K562 (cell line): Measurements from ENCODE around the gene IRS2. TPM values are rescaled to one million over a fixed set of nuclear protein-coding genes. Genes with fewer than 3 reads are reported as not detected.

ENCODE experiments used
- CC2D1A ChIP-seq: fragments of 450-650 bp; IDR thresholded peaks from 2 replicates; pipeline ENCODE4 v1.6.1; 2017; ENCODE audit warnings: mild to moderate bottlenecking
- CCNT2 ChIP-seq: IDR thresholded peaks from 2 replicates; pipeline ENCODE4 v1.6.1; 2011; ENCODE audit warnings: borderline replicate concordance, low read depth, mild to moderate bottlenecking, moderate library complexity, mixed read lengths, low read length; ENCODE audit not compliant: insufficient read length; ENCODE audit errors: extremely low read depth
- CHD1 ChIP-seq: fragments of 200-600 bp; sonication (generic); IDR thresholded peaks from one replicate; pipeline ENCODE4 v1.6.1; 2012; ENCODE audit warnings: mild to moderate bottlenecking, moderate library complexity, low read length, inconsistent platforms
- CREB1 ChIP-seq, 2 experiments: sonication (generic) in 1 of 2; formaldehyde crosslinking in 1 of 2; IDR thresholded peaks; 2 replicates each; pipeline versions ENCODE4 v1.6.1 to v1.8.0; 2012 to 2022; ENCODE audit warnings: inconsistent platforms in 1 of 2, mild to moderate bottlenecking in 1 of 2, missing genetic modification reagents in 1 of 2, moderate library complexity in 1 of 2
- EP300 ChIP-seq: IDR thresholded peaks from 2 replicates; pipeline ENCODE4 v1.6.1; 2012; ENCODE audit warnings: low read length, improper control_type of control experiment
- ETV6 ChIP-seq, 3 experiments: fragments of 150-350 bp in 1 of 3; sonication (generic) in 1 of 3; formaldehyde crosslinking in 1 of 3; IDR thresholded peaks; 2 replicates each; pipeline versions ENCODE4 v1.6.1 to v1.8.0; 2014 to 2022; ENCODE audit warnings: borderline replicate concordance in 2 of 3, low read depth in 2 of 3, antibody characterized with exemption in 1 of 3, low read length in 1 of 3, mild to moderate bottlenecking in 1 of 3, missing genetic modification reagents in 1 of 3
- FOXM1 ChIP-seq, 2 experiments: fragments of 450-650 bp in 1 of 2; sonication (generic) in 1 of 2; formaldehyde crosslinking in 1 of 2; IDR thresholded peaks; 2 replicates each; pipeline versions ENCODE4 v1.6.1 to v1.9.0; 2017 to 2022; ENCODE audit warnings: low read depth in 2 of 2, mild to moderate bottlenecking in 2 of 2, missing genetic modification reagents in 1 of 2, moderate library complexity in 1 of 2
- GABPA ChIP-seq: fragments of 200-800 bp; sonication (Bioruptor generic); conservative IDR thresholded peaks from 2 replicates; pipeline ENCODE4 v1.6.1; 2016; ENCODE audit warnings: low read depth, missing genetic modification characterization, missing compliant biosample characterization
- HNRNPH1 ChIP-seq: fragments of 200-400 bp; formaldehyde crosslinking; optimal IDR thresholded peaks from 2 replicates; pipeline ENCODE3; 2017; ENCODE audit warnings: low read depth, mild to moderate bottlenecking, low read length, moderate library complexity
- KLF1 ChIP-seq: fragments of 450-650 bp; IDR thresholded peaks from 2 replicates; pipeline ENCODE4 v1.6.1; 2016; ENCODE audit warnings: missing genetic modification characterization, missing compliant biosample characterization
- MBD2 ChIP-seq: sonication (generic); IDR thresholded peaks from 2 replicates; pipeline ENCODE4 v1.6.1; 2016; ENCODE audit warnings: low read depth, borderline replicate concordance
- MED1 ChIP-seq: sonication (generic); formaldehyde crosslinking; IDR thresholded peaks from 2 replicates; pipeline ENCODE4 v1.8.1; 2023; ENCODE audit warnings: missing genetic modification reagents, borderline replicate concordance
- MYBL2 ChIP-seq, 2 experiments: fragments of 450-650 bp in 1 of 2; sonication (generic) in 1 of 2; formaldehyde crosslinking in 1 of 2; IDR thresholded peaks; 2 replicates each; pipeline versions ENCODE4 v1.6.1 to v1.8.1; 2017 to 2022; ENCODE audit warnings: borderline replicate concordance in 1 of 2, inconsistent platforms in 1 of 2, low read depth in 1 of 2, mild to moderate bottlenecking in 1 of 2, missing genetic modification reagents in 1 of 2, moderate library complexity in 1 of 2
- MYNN ChIP-seq, 2 experiments: sonication (generic); formaldehyde crosslinking in 1 of 2; IDR thresholded peaks; 2 replicates each; pipeline versions ENCODE4 v1.5.0 to v1.6.1; 2016 to 2020; ENCODE audit warnings: antibody characterized with exemption in 1 of 2, missing genetic modification reagents in 1 of 2
- NFYB ChIP-seq: IDR thresholded peaks from 2 replicates; pipeline ENCODE4 v1.6.1; 2011; ENCODE audit warnings: mild to moderate bottlenecking, moderate library complexity; ENCODE audit not compliant: insufficient read length; ENCODE audit errors: extremely low read depth
- PHF21A ChIP-seq: fragments of 450-650 bp; IDR thresholded peaks from 2 replicates; pipeline ENCODE4 v1.6.1; 2017; ENCODE audit warnings: low read depth, borderline replicate concordance
- RBM15 ChIP-seq: fragments of 200-400 bp; formaldehyde crosslinking; IDR thresholded peaks from 2 replicates; pipeline ENCODE4 v1.6.1; 2018; ENCODE audit warnings: mild to moderate bottlenecking, low read length, moderate library complexity; ENCODE audit not compliant: insufficient read depth
- SP1 ChIP-seq: sonication (generic); formaldehyde crosslinking; IDR thresholded peaks from 2 replicates; pipeline ENCODE4 v1.8.1; 2022; ENCODE audit warnings: mild to moderate bottlenecking, missing genetic modification reagents
- TEAD2 ChIP-seq: fragments of 450-650 bp; IDR thresholded peaks from 2 replicates; pipeline ENCODE4 v1.6.1; 2016; ENCODE audit warnings: missing genetic modification characterization, control low read depth, missing compliant biosample characterization
- ZNF253 ChIP-seq: fragments of 250-450 bp; sonication (Bioruptor Pico); conservative IDR thresholded peaks from 2 replicates; pipeline ENCODE4 v1.6.1; 2021; ENCODE audit warnings: mild to moderate bottlenecking
- ZNF324 ChIP-seq: fragments of 250-450 bp; sonication (Bioruptor Pico); IDR thresholded peaks from 2 replicates; pipeline ENCODE4 v1.4.0; 2020; ENCODE audit warnings: mild to moderate bottlenecking
- polyA plus RNA-seq, 8 experiments: library from polyadenylated mRNA; depleted of rRNA in 4 of 8; stranded (reverse) in 5 of 8; unstranded in 3 of 8; fragments of >200 nt; fragmentation: Nextera tagmentation in 2 of 8; fragmentation: Illumina TruSeq in 1 of 8; extraction: Ambion mirVana in 2 of 8; extraction: Trizol in 1 of 8; gene quantifications; 2 replicates each; pipeline versions ENCODE4 v1.2.1 to v1.2.3, GENCODE V29; 2011 to 2014; ENCODE audit warnings: inconsistent platforms in 1 of 8, missing spikeins in 1 of 8
- total RNA-seq, 7 experiments: library from RNA; depleted of rRNA in 6 of 7; stranded (reverse); fragments of >200 nt in 6 of 7; fragmentation: Illumina TruSeq in 2 of 7; extraction: Trizol in 2 of 7; gene quantifications; 2 replicates each; pipeline versions ENCODE4 v1.2.1 to v1.2.3, GENCODE V29; 2011 to 2021; ENCODE audit warnings: low replicate concordance in 1 of 7
- TF ChIP-seq, protein P1 (sequence below): fragments of 250-450 bp; sonication (Bioruptor Pico); IDR thresholded peaks from 2 replicates; pipeline ENCODE4 v1.4.0; 2020; ENCODE audit warnings: mild to moderate bottlenecking, moderate library complexity
- TF ChIP-seq, protein P2 (sequence below), 2 experiments: fragments of 200-800 bp in 1 of 2; sonication (Bioruptor generic) in 1 of 2; sonication (generic) in 1 of 2; formaldehyde crosslinking in 1 of 2; IDR thresholded peaks in 1 of 2; conservative IDR thresholded peaks in 1 of 2; 2 replicates each; pipeline versions ENCODE4 v1.5.0 to v1.6.1; 2016 to 2020; ENCODE audit warnings: missing compliant biosample characterization in 1 of 2, missing genetic modification characterization in 1 of 2, missing genetic modification reagents in 1 of 2
- TF ChIP-seq, protein P3 (sequence below): fragments of 450-650 bp; conservative IDR thresholded peaks from 2 replicates; pipeline ENCODE4 v1.6.1; 2016; ENCODE audit warnings: missing genetic modification characterization, low read depth, mild to moderate bottlenecking, missing compliant biosample characterization, moderate library complexity

The IRS2 gene
- total and polyA plus RNA-seq, 9 of the 15 experiments (the other 6 are each of a cell fraction or from before 2014, with no cell fraction given): 0.36 to 4.6 (median 0.63) TPM

DNA sequence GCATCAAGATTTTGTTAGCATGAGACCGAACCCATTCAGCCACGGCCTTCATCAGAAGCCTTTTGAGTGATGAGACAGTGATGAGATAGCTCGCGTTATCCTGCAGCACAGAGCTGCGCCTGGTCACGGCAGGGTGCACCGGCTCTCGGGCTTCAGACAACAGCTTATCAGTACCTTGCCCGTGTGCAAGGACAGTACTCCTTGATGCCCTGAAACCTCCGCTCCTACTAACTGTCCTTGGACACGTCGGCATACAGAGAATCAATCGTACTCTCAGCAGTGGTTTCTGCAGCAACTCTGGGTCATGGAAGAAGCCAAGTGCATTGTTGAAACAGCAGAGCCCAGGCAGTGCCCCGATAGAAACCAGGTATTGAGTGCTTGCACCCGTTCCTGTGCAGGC, 40.7 kb downstream of the IRS2 start (continued):
- TF ChIP-seq, protein P1, sequence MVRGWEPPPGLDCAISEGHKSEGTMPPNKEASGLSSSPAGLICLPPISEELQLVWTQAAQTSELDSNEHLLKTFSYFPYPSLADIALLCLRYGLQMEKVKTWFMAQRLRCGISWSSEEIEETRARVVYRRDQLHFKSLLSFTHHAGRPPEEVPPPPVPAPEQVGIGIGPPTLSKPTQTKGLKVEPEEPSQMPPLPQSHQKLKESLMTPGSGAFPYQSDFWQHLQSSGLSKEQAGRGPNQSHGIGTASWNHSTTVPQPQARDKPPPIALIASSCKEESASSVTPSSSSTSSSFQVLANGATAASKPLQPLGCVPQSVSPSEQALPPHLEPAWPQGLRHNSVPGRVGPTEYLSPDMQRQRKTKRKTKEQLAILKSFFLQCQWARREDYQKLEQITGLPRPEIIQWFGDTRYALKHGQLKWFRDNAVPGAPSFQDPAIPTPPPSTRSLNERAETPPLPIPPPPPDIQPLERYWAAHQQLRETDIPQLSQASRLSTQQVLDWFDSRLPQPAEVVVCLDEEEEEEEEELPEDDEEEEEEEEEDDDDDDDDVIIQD (CRISPR knock-in tag): no peak
- no peak for TF ChIP-seq MED1 (CRISPR knock-in tag)
- TF ChIP-seq GABPA: no peak
- TF ChIP-seq MYNN (IDR thresholded peaks at IDR 0.05): 0 out of 2 replicates have a peak, but pooled peaks have one; percentile 46
- no peak for TF ChIP-seq MYNN (CRISPR knock-in tag; IDR thresholded peaks at IDR 0.05)
- no peak for TF ChIP-seq KLF1 (tag)
- no peak for TF ChIP-seq SP1 (CRISPR knock-in tag)
- peak; percentile 41; the same call in 1 of the 2 replicates for TF ChIP-seq EP300
- no peak for TF ChIP-seq MYBL2 (IDR thresholded peaks at IDR 0.05; ENCODE audit: low read depth)
- no peak for TF ChIP-seq MYBL2 (CRISPR knock-in tag; IDR thresholded peaks at IDR 0.05; ENCODE audit: borderline replicate concordance)
- TF ChIP-seq ZNF253: no peak
- no peak for TF ChIP-seq NFYB
- no peak for TF ChIP-seq MBD2
- no peak for TF ChIP-seq CREB1 (IDR thresholded peaks at IDR 0.05)
- TF ChIP-seq CREB1 (CRISPR knock-in tag; IDR thresholded peaks at IDR 0.05): no peak
- no peak for TF ChIP-seq CCNT2
- TF ChIP-seq TEAD2 (tag): no peak
- no peak for TF ChIP-seq CC2D1A
- no peak for TF ChIP-seq CHD1
- no peak for TF ChIP-seq FOXM1 (IDR thresholded peaks at IDR 0.05; ENCODE audit: low read depth)
- no peak for TF ChIP-seq FOXM1 (CRISPR knock-in tag; IDR thresholded peaks at IDR 0.05; ENCODE audit: low read depth)
- TF ChIP-seq ZNF324 (CRISPR knock-in tag): no peak
- TF ChIP-seq, protein P2, sequence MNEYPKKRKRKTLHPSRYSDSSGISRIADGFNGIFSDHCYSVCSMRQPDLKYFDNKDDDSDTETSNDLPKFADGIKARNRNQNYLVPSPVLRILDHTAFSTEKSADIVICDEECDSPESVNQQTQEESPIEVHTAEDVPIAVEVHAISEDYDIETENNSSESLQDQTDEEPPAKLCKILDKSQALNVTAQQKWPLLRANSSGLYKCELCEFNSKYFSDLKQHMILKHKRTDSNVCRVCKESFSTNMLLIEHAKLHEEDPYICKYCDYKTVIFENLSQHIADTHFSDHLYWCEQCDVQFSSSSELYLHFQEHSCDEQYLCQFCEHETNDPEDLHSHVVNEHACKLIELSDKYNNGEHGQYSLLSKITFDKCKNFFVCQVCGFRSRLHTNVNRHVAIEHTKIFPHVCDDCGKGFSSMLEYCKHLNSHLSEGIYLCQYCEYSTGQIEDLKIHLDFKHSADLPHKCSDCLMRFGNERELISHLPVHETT (CRISPR knock-in tag; conservative IDR thresholded peaks at IDR 0.05 in 1 of 2, IDR thresholded peaks at IDR 0.05 in 1 of 2): no peak
- TF ChIP-seq RBM15: no peak
- no peak for TF ChIP-seq PHF21A
- TF ChIP-seq, protein P3, sequence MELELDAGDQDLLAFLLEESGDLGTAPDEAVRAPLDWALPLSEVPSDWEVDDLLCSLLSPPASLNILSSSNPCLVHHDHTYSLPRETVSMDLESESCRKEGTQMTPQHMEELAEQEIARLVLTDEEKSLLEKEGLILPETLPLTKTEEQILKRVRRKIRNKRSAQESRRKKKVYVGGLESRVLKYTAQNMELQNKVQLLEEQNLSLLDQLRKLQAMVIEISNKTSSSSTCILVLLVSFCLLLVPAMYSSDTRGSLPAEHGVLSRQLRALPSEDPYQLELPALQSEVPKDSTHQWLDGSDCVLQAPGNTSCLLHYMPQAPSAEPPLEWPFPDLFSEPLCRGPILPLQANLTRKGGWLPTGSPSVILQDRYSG: no peak
- TF ChIP-seq ETV6 (IDR thresholded peaks at IDR 0.05; ENCODE audit: borderline replicate concordance in 1 of 2, low read depth in 2 of 2, low read length in 1 of 2): no peak
- TF ChIP-seq ETV6 (CRISPR knock-in tag; IDR thresholded peaks at IDR 0.05; ENCODE audit: borderline replicate concordance): no peak
- no peak for TF ChIP-seq HNRNPH1
